HFFc6 (cell line): ENCODE data around the gene NUP210. TPM values are rescaled to one million over a fixed set of nuclear protein-coding genes. Genes with fewer than 3 reads are reported as not detected.
"Not testable (repeated sequence)": the region's sequence is repeated elsewhere in the genome, so short reads cannot be mapped to it uniquely, and the experiment has no call there.

Source experiments
- DNase-seq: peaks from one replicate; pipeline ENCODE4 v3.0.0-alpha.2; 2018
- H3K27ac Mint-ChIP-seq: 2 replicates; pipeline ENCODE4 v1.8.0; 2020; ENCODE audit warnings: mild to moderate bottlenecking, mixed read lengths
- H3K27me3 Mint-ChIP-seq: 2 replicates; pipeline ENCODE4 v1.8.0; 2021; ENCODE audit warnings: mild to moderate bottlenecking, moderate library complexity, mixed read lengths; ENCODE audit not compliant: insufficient read depth
- H3K36me3 Mint-ChIP-seq: 2 replicates; pipeline ENCODE4 v1.8.0; 2021; ENCODE audit warnings: low read depth, mixed read lengths
- H3K4me1 Mint-ChIP-seq: 2 replicates; pipeline ENCODE4 v1.8.0; 2020; ENCODE audit warnings: low read depth, mixed read lengths
- H3K4me3 Mint-ChIP-seq: 2 replicates; pipeline ENCODE4 v1.8.0; 2020; ENCODE audit warnings: mild to moderate bottlenecking, moderate library complexity, mixed read lengths
- H3K9me3 Mint-ChIP-seq: 2 replicates; pipeline ENCODE4 v1.8.0; 2020; ENCODE audit warnings: mild to moderate bottlenecking, mixed read lengths
- CTCF ChIP-seq: fragments of 200-600 bp; sonication (generic); IDR thresholded peaks from 2 replicates; pipeline ENCODE4 v1.5.0; 2021; ENCODE audit warnings: antibody characterized with exemption, mild to moderate bottlenecking
- total RNA-seq, 6 experiments: library from RNA; stranded (reverse); fragmentation: NEBNext Ultra II Directional; extraction: Animal tissue kit (Norgen Biotek cat#: 25700); gene quantifications; 2 replicates in 1 of 6; 3 replicates in 5 of 6; pipeline ENCODE4 v1.2.3, GENCODE V29; 2021

Gene NUP210
- total RNA-seq, 6 experiments from 2014 or later = 0.33 to 3.4 (median 3.1) TPM

- H3K4me1 Mint-ChIP-seq = peaks cover 46% of the 10 kb centered on the region
- no peak for DNase-seq
- no peak overlapping the region for H3K4me3 Mint-ChIP-seq
- H3K27me3 Mint-ChIP-seq = peaks cover 9% of the 10 kb centered on the region; the same call in 1 of the 2 replicates
- no peaks in the 10 kb centered on the region for H3K9me3 Mint-ChIP-seq
- H3K36me3 Mint-ChIP-seq = no peaks in the 10 kb centered on the region
- TF ChIP-seq CTCF = no peak
- no peak overlapping the region for H3K27ac Mint-ChIP-seq
Observed at GRCh38 chr3:13380971-13381370, 39.2 kb downstream of the NUP210 start.

GRCh38 chr3:13379201-13379830 lies 40.8 kb downstream of the NUP210 start:
- Mint-ChIP-seq H3K36me3 (no peaks in the 10 kb centered on the region), H3K27me3 (peaks cover 6% of the 10 kb centered on the region; the same call in 1 of the 2 replicates), H3K4me1 (peaks cover 46% of the 10 kb centered on the region), H3K9me3 (no peaks in the 10 kb centered on the region), H3K27ac (peak overlapping the region; percentile 95), H3K4me3 (peak overlapping the region; percentile 83)
- TF ChIP-seq CTCF = no peak
- peak; percentile 85 for DNase-seq

GRCh38 chr3:13378155-13378554 lies 42.0 kb downstream of the NUP210 start:
- Mint-ChIP-seq H3K27ac (0 out of 2 replicates have a peak overlapping the region, but pooled peaks have one; percentile 8), H3K27me3 (peaks cover 6% of the 10 kb centered on the region; the same call in 1 of the 2 replicates)
- no peak for TF ChIP-seq CTCF

GRCh38 chr3:13377741-13378140 lies 42.4 kb downstream of the NUP210 start:
- H3K4me1 Mint-ChIP-seq = peaks cover 46% of the 10 kb centered on the region
- H3K27me3 Mint-ChIP-seq, H3K36me3 Mint-ChIP-seq, H3K27ac Mint-ChIP-seq, H3K4me3 Mint-ChIP-seq, DNase-seq, H3K9me3 Mint-ChIP-seq: not testable (repeated sequence)

More at GRCh38 chr3:13378155-13378554, 42.0 kb downstream of the NUP210 start:
- no peaks in the 10 kb centered on the region for H3K36me3 Mint-ChIP-seq
- no peak for DNase-seq
- H3K9me3 Mint-ChIP-seq = no peaks in the 10 kb centered on the region
- H3K4me3 Mint-ChIP-seq = no peak overlapping the region
- peaks cover 46% of the 10 kb centered on the region for H3K4me1 Mint-ChIP-seq

GRCh38 chr3:13377021-13377420 lies 43.1 kb downstream of the NUP210 start:
- DNase-seq = no peak
- no peak for TF ChIP-seq CTCF
- H3K9me3 Mint-ChIP-seq = no peaks in the 10 kb centered on the region
- H3K27ac Mint-ChIP-seq = no peak overlapping the region
- no peaks in the 10 kb centered on the region for H3K36me3 Mint-ChIP-seq
- peaks cover 47% of the 10 kb centered on the region for H3K4me1 Mint-ChIP-seq
- no peak overlapping the region for H3K4me3 Mint-ChIP-seq
- H3K27me3 Mint-ChIP-seq = peaks cover 6% of the 10 kb centered on the region; the same call in 1 of the 2 replicates

- H3K4me3 Mint-ChIP-seq = no peak overlapping the region
- no peak for TF ChIP-seq CTCF
- no peak overlapping the region for H3K27ac Mint-ChIP-seq
- H3K4me1 Mint-ChIP-seq = peaks cover 45% of the 10 kb centered on the region
- H3K9me3 Mint-ChIP-seq = no peaks in the 10 kb centered on the region
- H3K27me3 Mint-ChIP-seq = peaks cover 8% of the 10 kb centered on the region
- no peak for DNase-seq
- H3K36me3 Mint-ChIP-seq = no peaks in the 10 kb centered on the region
Observed at GRCh38 chr3:13376091-13376490, 44.0 kb downstream of the NUP210 start.
